Effector memory CD4-positive, alpha-beta T cell (primary cell): ENCODE results near the gene BAIAP3.
"Not testable (repeated sequence)": the region's sequence is repeated elsewhere in the genome, so short reads cannot be mapped to it uniquely, and the experiment has no call there.

ENCODE experiments used
- DNase-seq, 3 donors: peaks; one replicate each; pipeline ENCODE4 v3.0.0-alpha.2; 2020
- H3K27ac ChIP-seq: 2 replicates; pipeline ENCODE4 v1.7.0; 2013; ENCODE audit warnings: mild to moderate bottlenecking, low read length, moderate library complexity; ENCODE audit not compliant: insufficient read depth, poor library complexity, severe bottlenecking
- H3K27me3 ChIP-seq: replicated peaks from 2 replicates; pipeline ENCODE4 v1.7.0; 2013; ENCODE audit warnings: mild to moderate bottlenecking, low read length; ENCODE audit not compliant: insufficient read depth, control insufficient read depth, poor library complexity, severe bottlenecking
- H3K36me3 ChIP-seq: 2 replicates; pipeline ENCODE4 v1.7.0; 2013; ENCODE audit warnings: mild to moderate bottlenecking, low read length, moderate library complexity; ENCODE audit not compliant: control insufficient read depth, insufficient read depth
- H3K4me1 ChIP-seq: 2 replicates; pipeline ENCODE4 v1.7.0; 2013; ENCODE audit warnings: low read length, mild to moderate bottlenecking; ENCODE audit not compliant: control insufficient read depth, insufficient read depth, poor library complexity, severe bottlenecking
- H3K4me3 ChIP-seq: 2 replicates; pipeline ENCODE4 v1.7.0; 2013; ENCODE audit warnings: low read length, low read depth, mild to moderate bottlenecking; ENCODE audit not compliant: insufficient read depth, poor library complexity, severe bottlenecking
- H3K9me3 ChIP-seq: 2 replicates; pipeline ENCODE4 v1.7.0; 2013; ENCODE audit warnings: mild to moderate bottlenecking, low read length, moderate library complexity; ENCODE audit not compliant: control insufficient read depth

BAIAP3 gene

DNA sequence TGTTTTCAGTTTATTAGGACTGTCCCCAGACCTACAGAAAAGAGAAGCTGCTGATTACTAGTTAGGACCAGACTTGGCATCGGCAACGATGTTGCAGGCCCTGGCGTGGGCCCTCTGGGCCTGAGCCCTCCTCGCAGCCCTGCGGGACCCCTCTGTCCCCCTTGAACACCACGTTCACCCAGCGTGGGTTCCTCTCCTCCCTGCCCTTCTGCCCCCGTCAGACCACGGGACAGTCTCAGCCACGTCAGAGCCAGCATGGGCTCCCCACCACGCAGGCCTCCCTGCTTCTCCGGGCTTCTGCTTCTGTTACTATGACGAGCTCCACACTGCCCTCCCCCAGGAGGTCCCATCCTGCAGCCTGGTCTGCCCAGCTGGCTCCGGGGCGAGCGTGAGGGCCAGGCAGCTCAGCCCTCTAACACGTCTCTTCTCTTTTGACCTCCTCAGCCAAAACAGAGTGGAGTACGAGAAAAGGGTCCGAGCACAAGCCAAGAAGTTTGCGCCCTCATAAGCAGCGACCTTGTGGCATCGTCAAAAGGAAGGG, 9.1 kb upstream of the BAIAP3 start:
- peaks cover 49% of the 10 kb centered on the region for H3K36me3 ChIP-seq
- DNase-seq: no peak
- H3K4me3 ChIP-seq: no peak overlapping the region
- H3K9me3 ChIP-seq: no peaks in the 10 kb centered on the region
- H3K27me3 ChIP-seq: no peaks in the 10 kb centered on the region
- H3K27ac ChIP-seq: no peak overlapping the region
- H3K4me1 ChIP-seq: no peaks in the 10 kb centered on the region

- peaks cover 40% of the 10 kb centered on the region for H3K36me3 ChIP-seq
- no peak overlapping the region for H3K4me3 ChIP-seq
Measured at GRCh38 chr16:1325261-1325660, 8.2 kb upstream of the BAIAP3 start.

DNA sequence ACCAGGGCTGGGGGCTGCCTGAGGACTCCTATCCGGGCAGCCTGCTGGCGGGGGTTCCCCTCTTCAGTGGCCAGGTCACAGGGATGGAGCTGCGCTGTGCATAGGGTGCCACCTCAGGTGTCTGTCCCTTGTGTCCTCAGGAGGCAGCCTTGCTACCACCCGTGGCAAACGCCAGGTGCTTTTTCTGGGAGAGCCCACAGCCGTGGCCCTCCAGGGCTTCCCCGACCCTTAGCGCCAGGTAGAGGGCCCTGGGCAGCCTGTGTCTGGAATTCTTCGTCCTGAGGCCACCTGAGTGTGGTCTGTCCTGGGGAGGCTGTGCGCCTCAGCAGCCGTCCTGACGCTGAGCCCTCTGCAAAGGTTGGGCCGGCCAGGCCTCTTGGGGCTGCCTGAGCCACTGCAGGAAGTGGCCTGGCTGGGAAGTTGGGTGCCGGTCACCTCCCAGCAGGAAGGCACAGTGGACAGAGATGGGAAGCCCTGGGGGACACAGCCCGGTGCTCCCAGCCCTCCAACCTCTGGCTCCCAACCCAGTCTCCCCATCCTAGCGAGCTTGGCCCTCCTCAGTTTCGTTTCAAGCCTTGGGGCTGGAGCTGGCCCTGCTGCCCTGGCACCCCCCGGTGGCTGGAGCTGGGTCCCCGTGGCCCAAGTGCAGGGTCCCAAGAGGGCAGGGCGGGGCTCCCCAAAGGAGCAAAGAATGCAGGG, 7.6 kb upstream of the BAIAP3 start:
- peaks cover 34% of the 10 kb centered on the region for H3K36me3 ChIP-seq
- no peaks in the 10 kb centered on the region for H3K9me3 ChIP-seq
- no peak overlapping the region for H3K4me3 ChIP-seq
- H3K4me1 ChIP-seq: no peaks in the 10 kb centered on the region
- no peaks in the 10 kb centered on the region for H3K27me3 ChIP-seq
- no peak overlapping the region for H3K27ac ChIP-seq
- DNase-seq: no peak

More at GRCh38 chr16:1325261-1325660, 8.2 kb upstream of the BAIAP3 start:
- Histone ChIP-seq H3K27ac (no peak overlapping the region), H3K4me1 (no peaks in the 10 kb centered on the region), H3K27me3 (no peaks in the 10 kb centered on the region), H3K9me3 (no peaks in the 10 kb centered on the region)
- no peak for DNase-seq

DNA sequence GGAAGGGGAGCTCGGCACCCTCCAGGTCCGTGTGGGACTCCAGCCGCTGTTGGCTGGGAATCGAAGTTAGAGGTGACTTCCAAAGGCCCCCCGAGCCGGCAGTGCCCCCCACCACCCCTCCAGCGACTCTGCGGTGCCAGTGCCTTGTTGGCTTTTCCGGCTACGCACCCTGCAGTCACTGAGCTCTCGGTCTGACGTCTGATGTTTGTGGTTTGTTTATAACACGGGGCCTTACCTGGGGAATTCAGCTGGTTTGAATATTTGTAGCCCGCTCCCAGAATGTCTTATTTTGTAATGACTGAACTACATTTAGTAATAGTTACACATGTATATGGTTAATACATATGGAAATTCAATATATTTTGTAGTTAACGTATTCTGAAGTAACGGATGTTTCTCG, 7.1 kb upstream of the BAIAP3 start:
- Histone ChIP-seq H3K27ac (no peak overlapping the region), H3K4me3 (no peak overlapping the region), H3K36me3 (peaks cover 29% of the 10 kb centered on the region), H3K4me1 (peaks cover 4% of the 10 kb centered on the region), H3K27me3 (no peaks in the 10 kb centered on the region), H3K9me3 (no peaks in the 10 kb centered on the region)
- DNase-seq: no peak

- Histone ChIP-seq H3K4me1 (peaks cover 11% of the 10 kb centered on the region), H3K27ac (no peak overlapping the region), H3K9me3 (no peaks in the 10 kb centered on the region), H3K36me3 (peaks cover 22% of the 10 kb centered on the region), H3K27me3 (no peaks in the 10 kb centered on the region), H3K4me3 (no peak overlapping the region)
- DNase-seq: no peak
Measured at GRCh38 chr16:1326946-1327618, 6.4 kb upstream of the BAIAP3 start.

DNA sequence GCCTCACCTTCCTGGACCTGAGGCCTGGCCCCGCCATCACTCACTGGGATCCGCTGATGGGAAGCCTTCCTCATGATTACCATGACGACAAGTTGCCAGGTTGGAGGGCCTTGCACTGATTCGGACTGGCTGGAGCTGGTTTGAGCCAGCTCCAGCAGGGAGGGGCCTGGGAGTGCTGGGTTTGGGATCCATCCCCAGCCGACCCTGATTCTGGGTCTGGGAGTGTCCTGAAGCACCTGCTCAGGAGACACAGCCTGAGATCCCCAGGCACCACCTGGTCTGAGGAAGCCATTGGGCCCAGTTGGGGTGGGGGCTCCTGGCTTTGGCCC, 5.9 kb upstream of the BAIAP3 start:
- Histone ChIP-seq H3K36me3 (peaks cover 22% of the 10 kb centered on the region), H3K9me3 (no peaks in the 10 kb centered on the region), H3K4me3 (no peak overlapping the region), H3K4me1 (peaks cover 16% of the 10 kb centered on the region), H3K27ac (no peak overlapping the region), H3K27me3 (peaks cover 4% of the 10 kb centered on the region)
- no peak for DNase-seq

- Histone ChIP-seq H3K4me1 (peaks cover 22% of the 10 kb centered on the region), H3K36me3 (peaks cover 21% of the 10 kb centered on the region)
- not testable (repeated sequence) for H3K27me3 ChIP-seq, H3K4me3 ChIP-seq, H3K27ac ChIP-seq, H3K9me3 ChIP-seq, DNase-seq
Measured at GRCh38 chr16:1328136-1328535, 5.3 kb upstream of the BAIAP3 start.

GRCh38 chr16:1328961-1329360, 4.5 kb upstream of the BAIAP3 start:
- peaks cover 28% of the 10 kb centered on the region for H3K4me1 ChIP-seq
- H3K27me3 ChIP-seq: peaks cover 16% of the 10 kb centered on the region
- not testable (repeated sequence) for H3K27ac ChIP-seq, H3K9me3 ChIP-seq, DNase-seq, H3K4me3 ChIP-seq
- peaks cover 12% of the 10 kb centered on the region for H3K36me3 ChIP-seq

GRCh38 chr16:1330260-1330914, 3.1 kb upstream of the BAIAP3 start:
- DNase-seq: no peak
- peaks cover 23% of the 10 kb centered on the region for H3K27me3 ChIP-seq
- no peaks in the 10 kb centered on the region for H3K9me3 ChIP-seq
- H3K4me3 ChIP-seq: no peak overlapping the region
- peaks cover 35% of the 10 kb centered on the region for H3K4me1 ChIP-seq
- H3K27ac ChIP-seq: no peak overlapping the region
- H3K36me3 ChIP-seq: no peaks in the 10 kb centered on the region
